GM21515 (cell line): ENCODE measurements around the gene MSMP.

Experiments used
- ATAC-seq: cut with Tn5 transposase; IDR thresholded peaks from one replicate; pipeline ENCODE4 v1.9.1; 2021; ENCODE audit not compliant: unreplicated experiment

The MSMP gene

GRCh38 chr9:35726931-35727330 lies 27.1 kb downstream of the MSMP start:
- no peak for ATAC-seq

GRCh38 chr9:35725362-35725761 lies 28.7 kb downstream of the MSMP start:
- ATAC-seq = no peak

GRCh38 chr9:35723908-35724307 lies 30.2 kb downstream of the MSMP start:
- ATAC-seq = no peak

GRCh38 chr9:35723426-35723825 lies 30.6 kb downstream of the MSMP start:
- ATAC-seq = no peak

DNA sequence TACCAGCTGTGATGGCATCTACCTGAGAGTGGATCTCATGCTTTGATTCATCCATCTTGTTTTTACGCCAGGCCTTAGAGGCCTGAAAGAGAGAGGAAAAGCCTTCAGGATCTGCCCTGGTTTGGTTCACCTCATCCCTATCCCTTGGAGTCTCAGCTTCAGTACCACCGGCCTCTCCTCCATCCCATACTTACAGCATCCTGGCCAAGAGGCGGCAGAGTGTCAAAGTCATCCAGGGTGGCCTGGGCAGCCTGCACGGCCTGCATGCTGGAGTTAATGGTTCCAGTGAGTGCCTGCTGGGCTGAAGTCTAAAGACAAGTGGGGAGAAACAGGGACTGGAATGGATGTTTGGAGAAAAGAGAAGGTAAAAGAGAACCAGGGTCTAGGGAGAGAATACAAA lies 34.5 kb downstream of the MSMP start:
- ATAC-seq = no peak

- ATAC-seq = no peak
Measured at GRCh38 chr9:35718721-35719511, 35.2 kb downstream of the MSMP start.

DNA sequence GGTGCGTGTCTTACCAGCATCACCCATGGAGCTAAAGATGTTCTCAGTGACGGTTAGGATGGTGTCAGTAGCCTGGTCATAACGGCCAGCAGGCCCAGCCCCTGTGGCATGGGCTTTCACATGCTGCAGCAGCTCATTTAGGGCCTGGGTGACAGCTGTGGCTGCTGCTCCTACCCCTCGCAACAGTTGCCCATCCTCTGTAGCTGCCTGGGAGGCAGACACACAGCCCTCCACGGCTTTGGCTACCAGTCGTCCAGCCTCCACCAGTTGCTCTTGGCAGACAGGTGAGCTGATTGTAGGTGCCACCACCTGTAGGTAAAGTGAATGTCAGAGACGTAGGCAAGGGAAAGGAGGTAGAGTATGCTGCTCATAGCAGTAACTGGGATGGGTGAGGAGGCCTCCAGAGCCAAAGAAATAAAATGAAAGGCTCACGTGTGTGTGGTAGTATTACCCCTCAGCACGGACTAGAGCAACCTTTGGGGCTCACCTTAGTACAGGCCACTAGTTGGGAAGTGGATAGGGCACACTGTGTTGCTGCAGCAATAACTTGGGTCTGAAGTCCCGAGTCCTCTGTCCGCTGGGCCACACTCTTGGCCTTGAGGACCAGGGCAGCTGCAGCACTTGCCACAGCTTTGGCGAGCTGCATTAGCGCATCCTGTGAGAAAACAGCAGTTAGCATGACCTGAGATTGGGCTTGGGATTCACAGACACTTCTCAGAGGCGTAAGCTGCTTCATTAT lies 36.8 kb downstream of the MSMP start:
- ATAC-seq = no peak

DNA sequence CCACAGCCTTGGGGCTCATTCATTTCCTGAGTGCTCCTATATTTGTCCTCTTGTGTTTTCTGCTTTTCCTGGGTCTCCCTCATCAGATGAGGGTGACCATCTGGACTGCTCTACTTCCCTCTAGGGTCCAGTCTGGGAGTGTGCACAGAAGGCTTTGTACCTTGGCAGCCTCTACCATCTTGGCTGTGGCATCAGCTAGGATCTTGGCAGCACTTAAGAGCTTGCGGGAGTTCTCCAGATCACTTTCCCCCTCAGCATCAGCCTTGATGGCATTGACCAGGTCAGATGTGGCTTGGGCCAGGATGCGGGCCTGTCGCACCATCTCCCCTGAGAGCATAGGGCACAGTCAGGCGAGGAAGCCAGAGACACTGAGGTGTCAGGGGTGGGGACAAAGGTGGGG lies 37.8 kb downstream of the MSMP start:
- ATAC-seq = no peak

- no peak for ATAC-seq
Measured at GRCh38 chr9:35714579-35715252, 39.4 kb downstream of the MSMP start.

- ATAC-seq = no peak
Measured at GRCh38 chr9:35714123-35714522, 40.0 kb downstream of the MSMP start.

- ATAC-seq = no peak
Measured at GRCh38 chr9:35713578-35713977, 40.5 kb downstream of the MSMP start.

GRCh38 chr9:35712762-35713400 lies 41.2 kb downstream of the MSMP start:
- ATAC-seq = no peak

DNA sequence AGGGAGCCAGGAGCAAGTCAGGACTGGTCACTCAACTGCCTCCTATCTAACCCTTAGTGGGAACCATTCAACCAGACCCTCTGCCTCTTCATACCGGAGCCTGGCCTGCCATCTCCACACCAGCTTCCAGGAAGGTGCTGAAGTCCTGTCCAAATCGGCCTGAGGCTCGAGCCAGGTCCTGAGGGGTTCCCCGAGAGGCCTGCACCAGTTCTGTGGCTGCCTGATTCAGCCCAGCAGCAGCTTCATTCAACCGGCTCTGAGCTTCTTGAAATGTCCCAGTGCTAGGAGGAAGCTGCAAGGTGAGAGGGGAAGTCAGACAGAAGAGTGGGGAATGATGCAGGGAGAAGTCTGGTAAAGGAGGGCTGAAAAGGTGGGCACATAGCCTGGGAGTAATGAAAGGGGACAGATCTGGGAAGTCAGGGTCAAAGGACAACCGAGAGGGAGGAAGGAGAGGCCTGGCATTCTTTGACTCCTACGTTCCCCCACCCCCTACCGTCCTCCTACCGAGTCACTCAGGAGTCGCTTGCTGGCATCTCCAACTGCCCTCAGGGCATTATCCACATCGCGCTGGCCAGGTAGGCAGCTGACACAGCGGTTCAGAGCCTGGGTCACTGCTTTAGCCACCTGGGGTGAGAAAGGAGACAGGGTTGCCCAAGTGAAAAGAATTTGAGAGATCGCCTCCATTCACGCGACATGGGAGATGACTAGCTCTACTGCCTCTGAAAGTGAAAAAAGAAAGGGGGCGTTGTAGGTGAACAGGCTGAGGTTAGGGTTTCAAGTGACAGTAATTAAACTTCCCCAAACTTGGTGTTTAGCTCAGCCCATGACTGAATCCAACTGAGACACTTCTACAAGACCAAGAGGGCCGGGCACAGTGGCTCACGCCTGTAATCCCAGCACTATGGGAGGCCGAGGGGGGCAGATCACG lies 42.3 kb downstream of the MSMP start:
- ATAC-seq = no peak

DNA sequence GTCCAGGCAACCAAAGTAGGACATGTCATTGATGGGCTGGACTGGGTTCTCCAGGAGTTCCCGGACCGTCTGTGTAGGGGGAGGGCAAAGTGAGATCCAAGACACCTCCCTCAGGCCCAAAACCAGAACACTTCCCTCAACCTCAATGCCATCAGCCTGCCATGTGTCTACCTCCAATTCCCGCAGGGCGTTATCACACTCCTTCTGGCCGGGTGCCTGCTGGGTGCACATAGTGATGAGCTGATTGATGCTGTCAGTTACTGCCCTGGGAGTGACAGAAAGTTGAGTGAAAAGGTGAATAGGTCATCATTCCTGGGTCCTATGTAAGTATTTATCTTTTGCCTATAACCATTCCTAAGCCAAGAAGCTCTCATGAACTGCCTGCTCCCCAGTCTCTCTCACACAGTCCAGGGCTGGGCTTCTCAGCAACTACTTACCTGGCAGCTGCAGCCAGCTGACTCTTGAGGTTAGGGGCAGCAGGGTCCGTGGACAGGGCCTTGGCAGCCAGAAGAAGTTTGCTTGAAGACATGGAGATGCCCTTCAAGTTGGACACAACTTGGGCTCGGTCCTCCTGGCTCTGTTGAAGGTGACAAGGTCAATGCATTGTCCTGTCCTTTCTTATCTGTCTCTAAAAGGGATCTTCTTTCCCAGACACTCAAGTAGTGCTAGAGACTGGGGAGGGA lies 43.1 kb downstream of the MSMP start:
- ATAC-seq = no peak

- ATAC-seq = no peak
Measured at GRCh38 chr9:35708146-35708545, 45.9 kb downstream of the MSMP start.

DNA sequence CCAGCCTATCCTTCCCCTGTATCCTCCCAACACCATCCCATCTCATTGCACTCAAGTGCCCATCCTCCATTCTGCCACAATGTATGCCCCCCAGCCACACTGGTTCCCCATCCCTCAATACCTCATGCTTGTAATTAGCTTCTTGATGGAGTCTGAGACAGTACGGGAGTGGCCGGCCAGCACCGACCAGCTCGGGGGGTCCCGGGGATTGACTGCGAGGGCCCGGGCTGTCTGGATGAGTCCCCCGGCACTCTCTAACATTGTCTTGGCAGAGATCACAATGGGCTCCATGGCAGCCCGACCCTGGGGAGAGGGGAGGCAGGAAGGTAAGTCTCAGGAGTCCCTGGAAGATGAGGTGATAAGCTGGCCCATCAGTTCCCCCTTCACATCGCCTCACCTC lies 47.1 kb downstream of the MSMP start:
- ATAC-seq = no peak

DNA sequence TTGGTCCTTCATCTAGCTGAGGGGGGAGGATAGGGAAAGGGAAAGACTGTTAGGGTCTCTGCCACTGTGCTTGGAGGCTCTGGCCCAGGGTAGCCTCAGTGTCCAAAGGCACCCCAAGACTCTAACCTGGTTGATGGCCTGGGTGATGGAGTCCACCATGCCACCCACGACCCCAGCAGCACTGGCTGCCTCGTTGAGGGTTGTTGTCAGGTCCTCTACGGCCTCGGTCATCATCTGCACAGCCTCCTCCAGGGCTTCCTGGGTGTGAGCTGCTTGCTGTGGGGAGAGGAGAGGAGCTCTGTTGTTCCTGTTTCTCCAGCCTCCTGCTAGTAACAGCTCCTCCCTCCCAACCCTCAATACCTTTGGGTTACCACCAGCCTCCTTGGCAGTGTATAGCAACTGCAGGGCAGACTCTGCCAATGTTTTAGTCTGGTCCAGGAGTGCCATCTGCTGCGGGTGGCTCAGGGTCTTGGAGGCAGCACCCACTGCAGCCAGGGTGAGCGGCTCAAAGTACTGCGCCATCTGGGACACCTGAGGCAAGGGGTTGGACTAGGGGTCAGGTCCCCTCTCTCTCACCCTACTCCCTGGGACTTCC lies 48.1 kb downstream of the MSMP start:
- ATAC-seq = no peak

GRCh38 chr9:35705372-35705771 lies 48.7 kb downstream of the MSMP start:
- no peak for ATAC-seq

DNA sequence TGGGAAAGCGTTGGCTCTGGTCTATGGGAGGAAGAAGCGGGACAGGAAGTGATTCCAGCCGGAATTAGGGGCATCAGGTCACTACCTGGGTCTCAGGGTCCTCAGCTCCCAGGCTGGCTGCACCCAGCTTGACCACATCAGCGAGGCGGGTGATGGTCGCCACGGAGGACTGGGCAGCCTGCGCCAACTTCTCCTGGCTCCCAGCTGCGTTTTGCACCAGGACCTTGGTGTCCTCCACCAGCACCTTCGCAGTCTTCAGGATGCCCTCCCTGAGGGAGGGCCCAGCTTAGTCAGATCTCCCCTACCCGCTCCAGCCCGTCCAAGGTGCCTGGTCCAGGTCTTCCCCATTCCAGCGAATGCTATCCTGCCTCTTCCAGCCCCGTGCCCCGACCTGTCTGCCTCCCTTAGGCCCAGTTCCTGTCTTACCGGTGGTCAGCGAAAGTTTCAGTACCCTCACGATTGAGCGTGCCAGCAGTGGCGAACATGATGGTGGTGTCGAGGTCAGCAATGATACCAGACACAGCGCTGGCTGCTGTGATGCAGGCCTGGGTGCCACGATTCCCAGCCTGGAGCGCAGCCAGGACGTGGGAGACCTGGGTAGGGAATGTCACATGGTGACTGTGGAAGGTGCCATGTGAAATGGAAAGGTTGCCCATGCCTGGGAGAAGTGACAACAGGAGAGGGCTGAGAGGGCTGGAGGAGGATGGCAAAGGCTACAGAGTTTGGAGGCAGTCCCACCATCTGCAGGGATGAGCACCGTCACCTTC lies 50.0 kb downstream of the MSMP start:
- no peak for ATAC-seq
